Panc1 (cell line): ENCODE data around the gene SPATA16. TPM values are rescaled to one million over a fixed set of nuclear protein-coding genes. Genes with fewer than 3 reads are reported as not detected.

Experiments used
- ATAC-seq: fragments of 200-7000 bp; cut with Tn5 transposase; 2 replicates; pipeline ENCODE4 v1.9.1; 2020; ENCODE audit warnings: mild to moderate bottlenecking, moderate library complexity
- BruUV-seq: library from RNA; stranded (reverse); fragments of 400-500 nt; replicated peaks from 2 replicates; lab custom pipeline; 2021; lab: Mats Ljungman, UMichigan
- CTCF ChIA-PET: fragments of 300-600 bp; sonication (Branson Sonifier 250); formaldehyde crosslinking; loops from one replicate; lab custom pipeline; 2022; ENCODE audit warnings: antibody characterized with exemption; lab: Charles Lee
- POLR2A ChIA-PET: fragments of 300-600 bp; sonication (Branson Sonifier 250); formaldehyde crosslinking; loops from one replicate; lab custom pipeline; 2022; ENCODE audit warnings: antibody characterized with exemption; lab: Charles Lee
- DNase-seq: peaks from one replicate; pipeline ENCODE4 v3.0.0-alpha.2; 2010; ENCODE audit warnings: low read depth, low spot score
- H3K27ac ChIP-seq: 2 replicates; pipeline ENCODE4 v1.5.1; 2011; ENCODE audit warnings: mild to moderate bottlenecking, low read length, inconsistent platforms
- H3K27me3 ChIP-seq: fragments of 200-500 bp; sonication (Bioruptor generic); 2 replicates; pipeline ENCODE4 v1.6.0; 2014; ENCODE audit warnings: low read length, inconsistent platforms; ENCODE audit not compliant: control insufficient read depth, insufficient read depth
- H3K36me3 ChIP-seq: fragments of 200-500 bp; sonication (Bioruptor generic); 2 replicates; pipeline ENCODE4 v1.5.1; 2014; ENCODE audit warnings: inconsistent platforms, mild to moderate bottlenecking, low read length, moderate library complexity; ENCODE audit not compliant: control insufficient read depth, insufficient read depth
- H3K4me1 ChIP-seq: 2 replicates; pipeline ENCODE4 v1.5.1; 2011; ENCODE audit warnings: inconsistent platforms, mild to moderate bottlenecking, low read length, moderate library complexity; ENCODE audit not compliant: control insufficient read depth, insufficient read depth
- H3K4me3 ChIP-seq, 2 experiments: 2 replicates each; pipeline ENCODE4 v1.5.1; 2011 to 2012; ENCODE audit warnings: low read depth in 2 of 2, low read length in 2 of 2, mild to moderate bottlenecking in 2 of 2, inconsistent platforms in 1 of 2, moderate library complexity in 1 of 2
- H3K9me3 ChIP-seq: fragments of 200-500 bp; sonication (Bioruptor generic); 2 replicates; pipeline ENCODE4 v1.5.1; 2014; ENCODE audit warnings: low read depth, mild to moderate bottlenecking, inconsistent platforms, low read length, moderate library complexity; ENCODE audit not compliant: control insufficient read depth, insufficient read depth
- POLR2AphosphoS5 ChIP-seq: IDR thresholded peaks from 2 replicates; pipeline ENCODE4 v1.6.1; 2012; ENCODE audit warnings: mild to moderate bottlenecking, low read depth, low read length, moderate library complexity
- REST ChIP-seq, 2 experiments: IDR thresholded peaks; 2 replicates each; pipeline ENCODE4 v1.6.1; 2011 to 2012; ENCODE audit warnings: low read depth in 2 of 2, control low read depth in 1 of 2, low read length in 1 of 2, mild to moderate bottlenecking in 1 of 2, moderate library complexity in 1 of 2; ENCODE audit not compliant: insufficient read depth in 1 of 2
- SIN3A ChIP-seq: IDR thresholded peaks from 2 replicates; pipeline ENCODE4 v1.6.1; 2012; ENCODE audit warnings: low read depth, mild to moderate bottlenecking, low read length, moderate library complexity, borderline replicate concordance; ENCODE audit not compliant: insufficient read depth
- TCF7L2 ChIP-seq: IDR thresholded peaks from 2 replicates; pipeline ENCODE4 v1.6.1; 2011; ENCODE audit warnings: mild to moderate bottlenecking, low read depth, low read length, inconsistent platforms
- in situ Hi-C: cut with HindIII; loops from 2 replicates; pipeline ENCODE4 v1.10.0; 2016; ENCODE audit warnings: low sequenced_read_pairs, low pct_unique_long_range_greater_than_20kb
- intact Hi-C: fragments of 100-400 bp; cut with micrococcal nuclease; formaldehyde crosslinking; loops from one replicate; pipeline ENCODE4 v1.10.0; 2022; ENCODE audit not compliant: unreplicated experiment
- total RNA-seq: library from RNA; stranded (reverse); gene quantifications from one replicate; pipeline ENCODE4 v1.2.1, GENCODE V29; 2021; ENCODE audit not compliant: unreplicated experiment
- TF ChIP-seq, protein P1 (sequence below): fragments of 450-650 bp; IDR thresholded peaks from 2 replicates; pipeline ENCODE4 v1.5.1; 2017; ENCODE audit warnings: mild to moderate bottlenecking

The SPATA16 gene
- total RNA-seq, 1 experiment from 2014 or later: not detected

GRCh38 chr3:172859041-172859440 is 282.0 kb downstream of the SPATA16 start:
- intact Hi-C loops (no loop called here), in situ Hi-C loops (no loop called here)
- Histone ChIP-seq H3K9me3 (no peaks in the 10 kb centered on the region), H3K27ac (no peak overlapping the region), H3K4me3 (no peak overlapping the region), H3K36me3 (no peaks in the 10 kb centered on the region), H3K4me1 (no peaks in the 10 kb centered on the region), H3K27me3 (no peaks in the 10 kb centered on the region; the same call in none of the 2 replicates)
- CTCF ChIA-PET: no interaction called here
- DNase-seq (no peak), ATAC-seq (no peak)
- no TSS peak for BruUV-seq
- no peak for TF ChIP-seq REST (IDR thresholded peaks at IDR 0.05; ENCODE audit: insufficient read depth in 1 of 2, low read depth in 2 of 2, low read length in 1 of 2)
- TF ChIP-seq, protein P1, sequence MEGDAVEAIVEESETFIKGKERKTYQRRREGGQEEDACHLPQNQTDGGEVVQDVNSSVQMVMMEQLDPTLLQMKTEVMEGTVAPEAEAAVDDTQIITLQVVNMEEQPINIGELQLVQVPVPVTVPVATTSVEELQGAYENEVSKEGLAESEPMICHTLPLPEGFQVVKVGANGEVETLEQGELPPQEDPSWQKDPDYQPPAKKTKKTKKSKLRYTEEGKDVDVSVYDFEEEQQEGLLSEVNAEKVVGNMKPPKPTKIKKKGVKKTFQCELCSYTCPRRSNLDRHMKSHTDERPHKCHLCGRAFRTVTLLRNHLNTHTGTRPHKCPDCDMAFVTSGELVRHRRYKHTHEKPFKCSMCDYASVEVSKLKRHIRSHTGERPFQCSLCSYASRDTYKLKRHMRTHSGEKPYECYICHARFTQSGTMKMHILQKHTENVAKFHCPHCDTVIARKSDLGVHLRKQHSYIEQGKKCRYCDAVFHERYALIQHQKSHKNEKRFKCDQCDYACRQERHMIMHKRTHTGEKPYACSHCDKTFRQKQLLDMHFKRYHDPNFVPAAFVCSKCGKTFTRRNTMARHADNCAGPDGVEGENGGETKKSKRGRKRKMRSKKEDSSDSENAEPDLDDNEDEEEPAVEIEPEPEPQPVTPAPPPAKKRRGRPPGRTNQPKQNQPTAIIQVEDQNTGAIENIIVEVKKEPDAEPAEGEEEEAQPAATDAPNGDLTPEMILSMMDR: no peak
- no peak for TF ChIP-seq TCF7L2
- TF ChIP-seq POLR2AphosphoS5: no peak
- TF ChIP-seq SIN3A: no peak
- POLR2A ChIA-PET: no interaction called here

DNA sequence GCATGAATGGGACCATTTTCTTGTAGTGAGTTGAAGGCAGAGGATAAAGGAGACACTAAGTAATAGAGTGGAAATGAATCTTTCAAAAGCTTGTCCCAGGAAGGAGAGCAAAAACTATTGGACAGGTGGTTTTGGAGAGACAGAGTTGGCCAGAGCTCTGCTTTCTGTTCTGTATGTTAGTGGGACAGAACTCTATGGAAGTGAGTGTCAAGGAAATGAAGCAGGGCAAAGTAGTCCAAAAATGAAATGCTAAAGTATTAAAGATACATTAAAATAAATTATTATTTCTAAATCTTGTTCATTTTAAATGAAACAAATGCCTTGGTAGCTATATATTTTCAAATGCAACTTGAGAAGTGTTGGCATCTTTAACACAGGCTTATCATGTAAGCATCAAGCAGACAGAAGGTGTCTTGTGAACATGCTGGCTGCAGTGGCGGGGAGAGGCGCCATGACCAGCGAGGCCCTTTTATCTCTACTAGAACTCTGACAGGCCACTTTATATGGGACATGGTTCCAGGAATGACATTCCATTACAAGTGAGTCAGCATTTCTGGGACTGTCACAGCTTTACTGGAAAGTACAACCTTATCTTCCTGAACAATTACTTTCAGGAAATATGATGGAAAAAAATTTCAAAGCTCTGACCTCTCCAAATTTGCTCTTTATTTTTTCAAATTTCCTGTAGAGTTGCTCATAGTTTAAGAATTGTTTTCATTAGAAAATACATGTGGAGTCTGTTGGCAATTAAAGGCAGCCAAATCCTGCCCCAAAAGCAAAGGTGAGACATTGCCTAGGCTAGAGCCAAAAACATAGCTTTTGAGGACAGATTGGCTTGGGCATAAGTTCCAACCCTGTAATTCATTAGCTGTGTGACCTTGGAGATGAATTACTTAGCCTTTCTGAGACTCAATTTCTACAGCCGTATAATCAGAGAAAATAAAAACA is 284.0 kb downstream of the SPATA16 start:
- ATAC-seq (no peak), DNase-seq (no peak)
- Histone ChIP-seq H3K4me1 (no peaks in the 10 kb centered on the region), H3K27me3 (peaks cover 6% of the 10 kb centered on the region), H3K27ac (no peak overlapping the region), H3K9me3 (no peaks in the 10 kb centered on the region), H3K36me3 (no peaks in the 10 kb centered on the region), H3K4me3 (no peak overlapping the region)
- ChIA-PET CTCF (interaction anchor here (0.7 kb wide), 1 partner anchor 181 kb away, joined by 3 read pairs; no protein-coding TSS in a partner anchor), POLR2A (no interaction called here)
- BruUV-seq: no TSS peak
- in situ Hi-C loops: no loop called here
- intact Hi-C loops: no loop called here
- TF ChIP-seq, protein P1: no peak
- TF ChIP-seq POLR2AphosphoS5 (no peak), SIN3A (no peak), REST (IDR thresholded peaks at IDR 0.05; ENCODE audit: insufficient read depth in 1 of 2, low read depth in 2 of 2, low read length in 1 of 2) (no peak), TCF7L2 (no peak)
